Left ventricle myocardium superior (tissue), 1 donor: ENCODE measurements around the gene ZNF175. TPM values are rescaled to one million over a fixed set of nuclear protein-coding genes. Genes with fewer than 3 reads are reported as not detected.

Source experiments
- ATAC-seq: fragments of 200-7000 bp; cut with Tn5 transposase; one replicate; pipeline ENCODE4 v1.9.1; 2020; ENCODE audit warnings: mild to moderate bottlenecking, moderate library complexity
- DNase-seq: peaks from one replicate; pipeline ENCODE4 v3.0.0-alpha.2; 2020
- intact Hi-C: fragments of 100-400 bp; cut with micrococcal nuclease; formaldehyde crosslinking; loops from one replicate; pipeline ENCODE4 v1.11.0; 2022
- long read RNA-seq: library from polyadenylated mRNA; unstranded; transcript quantifications from one replicate; pipeline ENCODE4 v2.0.0, GENCODE V29; 2021
- total RNA-seq: library from RNA; stranded (reverse); fragmentation: NEBNext Ultra II Directional; extraction: Animal tissue kit (Norgen Biotek cat#: 25700); gene quantifications from one replicate; pipeline ENCODE4 v1.2.1, GENCODE V29; 2021
- donor health status: DM: no; HTN: yes; CAD: no; lungs with severe emphysema.

Gene ZNF175
- 10.7 TPM for total RNA-seq
- long read RNA-seq, full-length matches to known transcripts, result 1 of 2 reads
- long read RNA-seq, partial matches to known transcripts, result 1 of 2 reads
- long read RNA-seq, other reads (novel, unspliced or antisense), result 0 of 2 reads

DNA sequence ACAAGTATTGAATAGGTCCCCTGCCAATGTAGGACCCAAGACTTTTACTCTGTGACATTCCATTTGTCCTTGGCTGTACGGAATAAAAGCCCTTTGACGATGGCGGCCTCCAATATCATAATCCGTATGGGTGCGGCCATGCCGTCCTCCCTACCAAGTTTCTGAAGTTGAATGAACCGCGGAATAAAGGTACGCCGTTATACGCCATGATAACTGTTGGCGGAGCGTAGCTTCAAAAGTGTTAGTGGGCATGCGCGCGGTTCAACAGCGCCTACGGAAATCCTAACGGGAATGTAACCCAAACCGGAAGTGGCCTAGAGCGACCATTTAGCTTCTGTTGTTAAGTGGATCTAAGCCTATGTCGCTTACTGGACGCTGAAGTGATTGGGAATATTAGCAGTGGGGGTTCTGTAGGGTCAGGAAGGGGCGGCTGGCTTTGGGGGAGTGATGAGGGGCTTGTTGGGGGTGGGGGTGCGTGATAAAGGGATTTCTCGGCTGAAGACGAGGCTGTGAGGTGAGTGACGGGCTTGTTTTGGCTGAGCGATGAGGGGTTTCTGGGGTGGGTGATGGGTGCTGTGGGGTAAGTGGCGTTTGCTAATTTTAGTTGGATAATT is at the start of gene ZNF175:
Gene ZNF175, plus strand, starts transcription at position 322 of the 614 bp plus-strand sequence. CDS start 2,047 bp downstream, outside the sequence.
- DNase-seq (peak; percentile 95), ATAC-seq (peak; percentile 100)
- intact Hi-C loops, result no loop called here

DNA sequence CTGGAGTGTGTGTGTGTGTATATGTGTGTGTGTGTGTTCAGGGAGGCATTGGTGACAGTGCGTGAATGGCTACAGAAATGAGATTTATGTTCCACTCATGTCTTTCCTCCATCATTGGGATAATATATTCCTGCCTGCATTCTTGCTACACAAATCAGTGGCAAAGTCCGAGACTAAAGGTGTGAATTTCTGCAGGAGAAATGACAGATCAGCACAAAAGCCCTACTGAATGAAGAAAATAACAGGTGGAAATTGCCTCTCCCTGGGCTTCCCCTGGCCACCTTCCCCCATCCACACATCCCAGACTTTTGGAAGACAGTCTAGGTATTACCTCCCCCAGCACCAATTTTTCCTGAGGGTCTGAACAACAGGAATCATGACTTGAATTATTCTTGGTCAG is 49.7 kb upstream of the ZNF175 start:
- ATAC-seq (no peak), DNase-seq (no peak)
- intact Hi-C loops, result no loop called here

DNA sequence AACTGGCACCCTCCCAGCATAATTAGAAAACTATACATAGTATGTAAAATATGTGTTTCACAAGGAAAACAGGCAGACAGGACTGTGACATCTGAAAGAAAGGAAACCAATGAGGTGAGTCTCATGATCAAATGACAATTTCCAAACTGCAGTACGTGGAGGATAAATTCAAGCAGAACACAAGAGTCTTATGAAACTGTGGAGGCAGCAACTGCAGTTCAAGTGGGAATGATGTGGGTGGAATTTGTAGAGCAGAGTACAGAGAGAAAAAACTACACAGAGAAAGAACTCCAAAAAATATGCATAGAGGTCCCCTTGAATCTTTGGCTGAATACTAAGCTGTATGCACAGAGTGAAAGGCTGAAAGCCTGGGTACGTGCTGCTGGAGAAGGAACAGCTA is 49.3 kb upstream of the ZNF175 start:
- DNase-seq (no peak), ATAC-seq (no peak)
- intact Hi-C loops, result no loop called here

DNA sequence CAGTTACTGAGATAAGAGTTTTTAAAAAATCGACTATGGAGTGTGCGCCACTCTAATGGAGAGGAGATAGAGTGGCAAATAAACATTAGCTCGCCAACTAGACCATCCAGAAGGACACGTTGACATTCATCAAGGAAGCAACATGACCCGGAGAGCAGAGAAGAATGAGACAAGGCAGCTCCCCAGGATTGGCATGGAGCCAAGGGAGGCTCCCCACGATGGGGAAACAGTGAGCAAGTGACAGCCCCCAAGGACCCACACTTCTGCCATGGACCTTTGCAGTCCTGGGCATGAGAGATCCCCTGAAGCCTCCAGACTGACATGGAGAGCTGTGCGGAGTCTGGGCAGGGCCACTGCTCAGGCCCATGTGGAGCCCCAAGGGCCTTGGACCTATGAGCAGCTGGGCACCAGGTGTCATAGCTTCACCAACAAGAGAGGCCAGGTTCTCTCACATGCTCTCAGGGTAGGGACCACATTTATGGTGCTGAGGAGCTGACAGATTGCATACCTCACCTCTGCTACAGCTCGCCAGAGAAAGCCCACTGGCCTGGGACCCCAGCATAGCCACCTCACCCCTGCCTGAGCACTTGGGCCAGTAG is 46.3 kb upstream of the ZNF175 start:
- ATAC-seq (no peak), DNase-seq (no peak)
- intact Hi-C loops, result no loop called here

DNA sequence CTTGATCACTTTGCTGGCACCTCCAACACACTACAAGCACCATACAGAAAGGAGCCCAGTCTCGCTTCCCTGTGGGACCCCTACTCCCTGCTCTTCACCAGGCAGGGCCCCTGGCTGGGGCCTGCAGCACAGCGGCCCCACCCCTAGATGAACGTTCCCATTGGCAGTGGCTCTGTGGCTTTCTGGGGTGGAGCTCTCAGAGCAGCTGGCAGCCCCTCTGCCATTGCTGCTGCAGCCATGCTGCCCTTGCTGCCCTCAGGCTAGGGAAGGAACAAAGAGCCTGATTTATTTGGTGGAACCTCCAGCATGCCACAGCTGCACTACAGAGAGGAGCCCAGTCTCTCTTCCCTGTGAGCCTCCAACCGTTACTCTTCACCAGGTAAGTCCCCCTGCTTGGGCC is 45.4 kb upstream of the ZNF175 start:
- intact Hi-C loops, result no loop called here
- ATAC-seq (no peak), DNase-seq (no peak)

DNA sequence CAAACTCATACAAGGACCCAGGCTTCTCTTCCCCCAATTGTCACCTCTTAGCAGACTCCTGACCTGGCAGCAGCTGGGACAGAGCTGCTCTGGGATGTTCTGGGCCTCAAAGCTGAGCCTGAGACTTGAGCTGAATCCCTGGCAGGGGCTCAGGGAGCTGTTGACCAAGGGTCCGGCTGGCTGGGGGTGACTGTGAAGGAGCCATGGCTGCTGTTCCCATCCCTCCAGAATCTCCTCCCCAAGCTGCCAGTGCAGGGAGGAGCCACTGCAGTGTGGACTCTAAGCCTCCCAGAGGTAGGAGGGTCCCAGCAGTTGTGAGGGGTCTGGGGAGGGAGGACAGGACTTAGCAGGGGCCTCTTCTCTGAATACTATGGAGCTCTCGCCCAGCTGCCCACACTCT is 41.8 kb upstream of the ZNF175 start:
- intact Hi-C loops, result no loop called here
- DNase-seq, result no peak
- no peak for ATAC-seq

DNA sequence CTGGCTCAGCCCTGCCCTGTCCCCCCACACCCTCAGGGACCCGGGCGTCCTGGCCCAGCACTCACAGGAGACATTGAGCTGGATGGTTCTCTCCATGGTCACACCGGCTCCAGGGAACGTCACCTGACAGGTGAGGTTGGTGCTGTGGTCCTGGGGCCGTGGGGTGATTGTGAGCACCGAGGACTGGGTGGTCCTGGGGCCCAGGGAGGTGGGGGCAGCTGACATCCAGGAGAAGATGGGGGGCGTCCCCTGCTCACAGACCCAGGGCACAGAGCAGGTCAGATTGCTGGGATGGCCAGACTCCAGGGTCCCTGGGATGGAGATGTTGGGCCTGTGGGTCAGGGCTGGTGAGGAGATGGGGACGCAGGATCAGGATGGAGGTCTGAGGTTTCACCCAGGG is 40.5 kb upstream of the ZNF175 start:
- intact Hi-C loops, result no loop called here
- DNase-seq (no peak), ATAC-seq (no peak)

DNA sequence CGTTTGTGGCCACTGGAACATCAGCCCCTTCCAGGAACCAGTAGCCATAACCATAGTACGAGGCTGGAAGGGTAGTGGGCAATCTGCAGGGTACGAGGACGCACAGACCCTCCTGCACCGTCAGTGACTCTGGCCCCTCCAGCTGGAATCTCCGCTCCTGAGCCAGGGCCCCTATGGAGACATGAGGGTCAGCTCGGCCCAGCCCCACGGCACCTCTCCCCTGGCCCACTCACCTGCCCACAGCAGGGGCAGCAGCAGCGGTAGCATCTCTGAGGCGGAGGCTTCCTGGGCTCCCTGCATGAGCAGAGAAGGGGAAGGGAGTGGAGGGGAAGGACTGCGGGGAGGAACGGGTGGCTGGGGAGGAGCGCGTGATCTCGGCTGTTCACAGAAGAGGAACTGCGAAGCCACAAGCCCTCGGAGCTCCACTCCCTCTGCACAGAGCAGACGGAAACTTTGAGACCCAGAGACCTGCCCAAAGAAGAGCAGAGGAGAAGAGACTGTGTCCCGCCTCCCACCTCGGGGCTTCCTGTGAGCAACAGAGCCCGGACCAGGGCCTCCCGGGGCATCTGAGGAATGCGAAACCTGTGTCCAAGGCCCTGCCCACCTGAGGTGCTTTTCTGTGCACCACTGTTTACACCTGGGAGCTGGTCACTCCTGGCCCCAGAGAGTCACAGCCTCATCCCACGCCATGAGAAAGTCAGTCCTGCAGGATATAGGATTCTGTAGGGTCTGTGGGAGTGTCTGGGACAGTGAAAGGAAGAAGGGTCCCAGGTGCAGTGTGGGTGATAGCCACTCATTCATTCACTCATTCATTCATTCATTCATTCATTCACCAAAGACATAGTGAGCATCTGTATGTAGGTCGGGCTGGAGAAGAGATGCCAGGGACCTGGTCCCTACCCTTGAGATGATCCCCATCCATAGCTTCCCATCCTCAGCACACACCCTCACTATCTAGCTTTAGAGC is 39.5 kb upstream of the ZNF175 start, which contains the start of gene SIGLEC6:
Gene SIGLEC6, minus strand, starts transcription at position 322 of the 967 bp plus-strand sequence. Its CDS starts 22 bp downstream, at position 300.
- ATAC-seq (peak; percentile 63), DNase-seq (peak; percentile 60)
- intact Hi-C loops, result no loop called here

DNA sequence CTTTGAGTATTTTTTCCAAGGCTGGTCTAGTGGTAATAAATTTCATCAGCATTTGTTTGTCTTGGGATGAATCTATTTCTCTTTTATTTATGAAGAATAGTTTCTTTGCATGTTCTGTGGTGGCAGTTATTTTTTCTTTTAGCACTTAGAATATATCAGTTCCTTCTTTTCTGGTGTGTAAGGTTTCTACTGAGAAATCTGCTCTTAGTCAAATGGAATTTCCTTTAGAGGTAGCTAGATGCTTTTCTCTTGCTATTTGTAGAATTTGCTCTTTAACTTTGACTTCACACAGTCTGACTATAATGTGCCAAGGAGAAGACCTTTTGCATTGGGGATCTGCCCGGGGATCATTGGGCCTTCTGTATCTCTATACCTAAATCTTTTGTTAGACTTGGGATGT is 35.5 kb upstream of the ZNF175 start:
- intact Hi-C loops, result no loop called here
- ATAC-seq (no peak), DNase-seq (no peak)

DNA sequence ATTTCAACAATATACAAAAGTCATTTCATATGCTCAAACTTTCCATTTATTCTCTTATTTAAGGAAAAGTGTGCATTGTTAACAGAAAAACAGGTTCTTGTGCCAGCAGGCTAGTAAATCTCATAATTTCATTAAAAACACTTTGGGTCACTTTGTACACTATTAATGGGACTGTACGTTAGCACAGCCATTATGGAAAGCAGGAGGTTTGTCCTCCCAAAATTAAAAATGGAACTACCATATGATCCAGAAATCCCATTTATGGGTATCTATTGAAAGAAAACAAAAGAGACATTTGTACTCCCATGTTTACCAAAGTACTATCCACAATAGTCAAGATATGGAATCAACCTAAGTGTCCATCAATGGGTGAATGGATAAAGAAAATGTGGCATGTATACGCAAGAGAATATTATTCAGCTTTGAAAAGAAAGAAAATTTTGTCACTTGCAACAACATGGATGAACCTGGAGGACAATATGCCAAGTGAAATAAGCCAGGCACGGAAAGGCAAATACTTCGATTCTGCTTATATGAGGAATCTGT is 31.2 kb upstream of the ZNF175 start:
- ATAC-seq, result no peak
- DNase-seq, result no peak
- intact Hi-C loops, result no loop called here

DNA sequence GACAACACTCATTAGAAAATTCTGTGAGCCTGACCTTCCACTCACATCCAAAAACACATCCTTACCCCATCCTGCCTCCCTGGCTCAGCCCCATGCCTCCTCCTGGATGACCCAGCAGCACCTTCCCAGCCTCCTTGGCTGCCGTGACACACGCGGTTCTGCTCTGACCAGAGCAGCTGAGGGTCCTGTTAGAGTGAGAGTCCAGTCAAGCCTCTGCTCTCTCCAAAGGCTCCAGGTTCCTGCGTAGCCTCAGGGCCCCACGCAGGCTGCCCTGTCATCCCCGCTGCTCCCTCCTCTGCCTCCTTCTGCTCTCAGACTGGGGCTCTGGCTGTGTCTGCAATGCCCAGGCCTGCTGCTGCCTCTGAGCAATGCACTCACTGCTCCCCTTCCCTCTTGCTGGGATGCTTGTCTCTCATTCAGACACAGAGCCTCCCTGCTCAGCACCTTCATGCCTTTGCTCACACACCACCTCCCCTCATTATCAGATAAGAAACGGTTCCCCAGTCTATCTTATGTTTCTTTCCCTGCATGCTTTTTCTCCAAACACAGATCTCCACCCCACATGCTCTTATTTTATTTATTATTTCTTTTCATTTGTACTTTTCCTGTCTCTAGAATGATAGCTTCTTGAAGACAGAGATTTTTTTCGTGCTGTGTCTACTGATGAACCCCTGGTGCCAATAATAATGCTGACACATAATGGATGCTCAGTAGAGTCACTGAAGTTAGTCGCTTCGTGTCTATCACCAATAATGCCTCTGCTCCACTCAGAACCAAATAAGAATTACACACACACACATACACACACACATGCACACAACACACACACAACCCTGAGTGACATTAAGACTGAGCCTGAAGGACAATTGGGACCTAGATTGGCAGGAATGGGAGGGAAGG is 29.4 kb upstream of the ZNF175 start:
- DNase-seq, result no peak
- ATAC-seq, result no peak
- intact Hi-C loops, result no loop called here

DNA sequence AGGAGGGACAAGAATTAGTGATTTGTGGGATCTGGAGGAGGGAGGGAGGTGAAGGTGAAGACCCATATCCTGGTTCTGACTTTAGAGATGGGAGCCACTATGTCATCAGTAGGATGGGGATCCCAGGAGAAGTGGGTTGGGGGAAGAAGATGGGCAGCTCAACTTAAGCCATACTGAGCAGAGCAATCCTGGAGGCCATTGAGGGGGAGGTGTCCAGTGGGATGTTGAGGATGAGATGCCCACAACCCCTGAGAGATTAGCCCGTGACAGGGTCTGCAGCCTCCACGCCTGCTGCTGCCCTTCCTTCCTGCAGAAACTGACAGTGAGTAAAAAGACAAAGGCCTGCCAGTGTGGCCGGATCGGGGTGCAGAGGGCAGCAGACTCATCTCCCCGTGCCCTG is 28.4 kb upstream of the ZNF175 start:
- ATAC-seq (no peak), DNase-seq (no peak)
- intact Hi-C loops, result no loop called here

DNA sequence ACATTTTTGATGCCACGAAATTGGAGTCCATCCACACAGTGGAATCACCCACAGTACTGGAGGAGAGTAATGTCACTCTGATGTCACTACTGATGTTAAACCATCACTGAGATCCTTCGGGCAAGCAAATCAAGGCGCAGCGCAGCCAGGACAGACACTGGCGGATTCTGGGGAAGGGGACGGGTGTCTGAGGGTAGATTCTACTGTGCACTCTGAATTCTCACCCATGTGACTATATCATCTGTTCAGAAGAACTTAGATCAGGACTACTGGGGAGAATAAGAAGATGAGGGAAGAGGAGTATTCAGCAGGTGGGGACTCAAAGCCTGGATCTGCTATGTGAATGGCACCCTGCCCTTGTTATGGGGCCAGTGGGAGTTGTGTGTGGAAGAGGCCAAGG is 27.0 kb upstream of the ZNF175 start:
- intact Hi-C loops, result no loop called here
- DNase-seq, result no peak
- ATAC-seq, result no peak

DNA sequence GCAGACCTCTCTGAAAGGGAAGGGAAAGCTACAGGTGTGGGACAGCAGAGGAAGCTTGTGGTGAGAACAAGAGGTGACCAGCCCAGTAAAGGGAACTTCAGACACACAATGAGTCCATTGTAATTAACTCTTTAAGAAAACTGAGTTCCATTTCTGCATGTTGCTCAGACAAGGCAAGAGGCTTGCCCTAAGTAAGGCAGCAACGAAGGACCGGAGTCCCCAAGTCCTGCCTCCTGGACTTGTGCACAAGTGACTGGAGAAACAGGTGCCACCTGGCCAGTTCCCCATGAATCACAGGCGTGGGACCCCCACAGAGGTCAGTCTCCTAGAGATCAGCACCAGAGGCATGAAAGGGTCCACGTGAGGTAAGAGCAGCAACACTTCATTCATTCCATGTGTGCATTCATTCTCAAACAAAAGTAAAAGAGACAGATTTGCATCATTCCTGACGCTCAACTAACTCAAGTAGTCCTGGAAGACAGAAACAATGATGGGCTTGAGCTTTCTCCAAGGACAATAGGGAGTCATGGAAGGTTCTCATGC is 24.9 kb upstream of the ZNF175 start:
- ATAC-seq, result no peak
- intact Hi-C loops, result no loop called here
- no peak for DNase-seq

DNA sequence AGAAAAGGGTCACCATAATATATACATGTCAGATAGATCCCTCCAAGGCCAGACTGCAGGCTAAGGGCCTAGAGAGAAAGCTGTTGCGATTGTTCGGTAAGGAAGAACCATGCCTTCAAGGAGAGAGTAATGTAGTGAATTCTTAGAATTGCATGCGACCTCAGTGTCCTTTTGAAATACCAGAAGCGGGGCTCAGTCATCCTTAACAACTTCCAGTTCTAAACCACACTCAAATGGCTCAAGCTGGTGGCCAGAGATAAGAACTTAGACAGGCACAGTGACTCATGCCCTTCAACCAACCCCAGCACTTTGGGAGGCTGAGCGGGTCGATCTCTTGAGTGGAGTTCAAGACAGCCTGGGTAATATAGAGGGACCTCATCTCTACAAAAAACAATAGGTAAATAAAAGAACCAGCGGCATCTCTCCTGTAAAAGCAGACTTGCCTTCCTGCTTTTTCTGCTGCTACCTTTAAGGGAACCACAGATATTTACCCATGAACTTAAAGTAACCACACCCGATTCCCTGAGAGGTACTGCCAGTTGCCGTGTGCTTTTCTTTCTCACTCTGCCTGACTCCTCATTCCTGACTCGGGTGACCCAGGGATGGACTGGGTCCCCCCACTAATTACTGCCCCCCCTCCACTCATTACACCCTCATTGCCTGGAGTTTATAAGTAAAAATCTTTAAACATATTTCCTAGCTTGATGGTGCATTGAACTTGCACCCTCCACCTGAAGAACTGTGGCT is 24.3 kb upstream of the ZNF175 start:
- DNase-seq (no peak), ATAC-seq (no peak)
- intact Hi-C loops, result no loop called here

DNA sequence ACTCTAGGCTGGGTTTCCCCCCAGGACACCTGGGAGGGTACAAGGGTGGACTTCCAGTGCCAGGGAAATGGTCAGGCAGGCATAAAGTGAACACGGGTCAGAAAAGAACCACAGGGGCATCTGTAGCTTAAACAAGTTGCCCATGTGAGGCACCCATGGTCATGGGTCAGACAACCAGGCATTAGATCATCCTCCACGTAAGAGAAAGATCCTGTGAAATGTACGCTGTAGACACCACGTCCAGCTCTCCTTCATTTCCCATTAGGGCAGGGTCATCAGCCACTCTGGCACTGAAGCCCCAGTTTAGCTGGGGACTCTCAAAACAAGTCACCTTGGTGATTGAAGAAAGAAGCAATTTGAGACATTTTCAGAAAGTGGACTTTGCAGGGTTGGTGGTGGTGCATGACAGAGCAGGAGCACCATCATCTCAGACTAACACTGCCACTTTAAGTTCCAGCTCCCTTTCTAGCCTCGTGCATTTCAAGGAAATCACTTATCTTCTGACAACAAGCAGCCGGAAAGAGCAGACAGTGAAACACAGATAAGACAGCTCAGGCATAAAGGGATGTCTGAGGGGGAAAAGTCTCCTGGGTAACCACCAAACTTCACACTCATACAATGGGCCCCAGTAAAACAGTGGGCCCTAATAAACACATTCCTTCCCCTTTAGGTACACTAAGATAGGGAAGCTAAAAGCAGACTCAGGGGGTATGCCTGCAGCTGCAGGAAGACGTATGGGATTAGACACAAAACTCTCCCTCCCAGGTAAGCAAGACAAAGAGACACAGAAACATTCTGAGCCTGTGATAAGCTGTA is 23.5 kb upstream of the ZNF175 start:
- intact Hi-C loops, result no loop called here
- DNase-seq (no peak), ATAC-seq (no peak)

DNA sequence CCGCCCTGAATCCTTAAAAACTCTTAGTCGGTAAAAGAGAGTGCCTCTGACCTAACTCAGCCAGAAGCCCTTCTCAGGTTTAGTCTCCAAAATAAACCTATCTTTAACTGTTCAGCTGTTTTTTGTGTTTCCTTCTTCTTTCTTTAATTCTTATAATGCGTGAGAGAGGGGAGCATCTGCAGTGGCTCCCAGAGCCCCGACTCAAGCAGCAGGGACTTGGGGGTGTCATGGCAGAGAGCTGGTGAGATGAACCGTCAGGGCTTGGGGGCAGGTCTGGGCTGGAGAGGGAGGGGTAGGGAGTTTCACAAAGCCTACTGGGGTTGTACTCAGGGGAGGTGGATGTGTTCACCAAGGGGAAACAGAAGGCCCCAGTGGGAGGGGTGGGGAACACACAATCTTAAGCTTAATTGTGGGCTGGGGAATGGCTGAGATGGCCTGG is 22.9 kb upstream of the ZNF175 start:
- ATAC-seq, result no peak
- intact Hi-C loops, result no loop called here
- no peak for DNase-seq
